ENCODE results near the gene HMGCL.
A peak's percentile ranks its signal among the peaks of the same experiment; 100 is the strongest.

HMGCL gene

DNA sequence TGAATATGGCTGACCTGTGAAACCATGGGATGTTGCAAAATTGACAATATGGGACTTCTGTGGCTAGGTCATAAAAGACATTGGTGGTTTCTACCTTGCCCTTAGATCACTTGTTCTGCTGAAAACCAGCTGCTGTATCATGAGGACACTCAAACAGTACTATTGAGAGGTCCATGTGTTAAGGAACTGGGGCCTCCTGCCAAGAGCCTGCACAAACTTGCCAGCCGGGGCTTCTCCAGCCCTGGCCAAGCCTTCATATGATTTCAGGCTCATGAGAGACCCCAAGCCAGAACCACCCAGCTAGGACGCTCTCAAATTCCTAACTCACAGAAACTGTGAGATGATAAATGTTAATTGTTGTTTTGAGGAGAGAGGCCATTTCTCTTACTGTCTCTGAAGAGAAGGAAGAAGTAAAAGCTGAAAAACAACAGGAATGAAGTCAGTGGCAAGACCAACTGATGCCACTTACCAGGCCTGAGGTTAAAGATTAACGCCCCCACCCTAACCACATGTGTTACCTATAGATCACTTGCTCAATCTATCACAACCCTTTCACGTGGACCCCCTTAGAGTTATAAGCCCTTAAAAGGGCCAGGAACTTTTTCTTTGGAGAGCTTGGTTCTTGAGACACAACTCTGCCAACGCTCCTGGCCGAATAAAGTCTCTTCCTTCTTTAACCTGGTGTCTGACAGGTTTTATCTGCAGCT, 50.9 kb downstream of the HMGCL start:
- no peak for DNase-seq (ENCODE audit: low read depth)

DNA sequence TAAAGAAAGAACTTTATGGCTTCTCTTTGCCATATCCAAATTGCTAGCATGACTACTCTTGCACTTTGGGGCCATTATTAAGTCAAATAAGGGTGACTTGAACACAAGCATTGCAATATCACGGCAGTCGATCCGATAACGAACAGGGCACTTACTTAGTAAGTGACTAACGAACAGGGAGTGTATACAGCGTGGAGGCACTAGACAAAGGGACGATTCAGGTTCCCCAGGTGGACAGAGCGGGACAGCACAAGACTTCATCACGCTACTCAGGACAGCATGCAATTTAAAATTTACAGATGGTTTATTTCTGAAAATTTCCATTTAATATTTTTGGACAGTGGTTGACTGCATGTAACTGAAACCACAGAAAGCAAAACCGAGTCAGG, 52.4 kb downstream of the HMGCL start:
- DNase-seq (ENCODE audit: low read depth) = no peak

DNA sequence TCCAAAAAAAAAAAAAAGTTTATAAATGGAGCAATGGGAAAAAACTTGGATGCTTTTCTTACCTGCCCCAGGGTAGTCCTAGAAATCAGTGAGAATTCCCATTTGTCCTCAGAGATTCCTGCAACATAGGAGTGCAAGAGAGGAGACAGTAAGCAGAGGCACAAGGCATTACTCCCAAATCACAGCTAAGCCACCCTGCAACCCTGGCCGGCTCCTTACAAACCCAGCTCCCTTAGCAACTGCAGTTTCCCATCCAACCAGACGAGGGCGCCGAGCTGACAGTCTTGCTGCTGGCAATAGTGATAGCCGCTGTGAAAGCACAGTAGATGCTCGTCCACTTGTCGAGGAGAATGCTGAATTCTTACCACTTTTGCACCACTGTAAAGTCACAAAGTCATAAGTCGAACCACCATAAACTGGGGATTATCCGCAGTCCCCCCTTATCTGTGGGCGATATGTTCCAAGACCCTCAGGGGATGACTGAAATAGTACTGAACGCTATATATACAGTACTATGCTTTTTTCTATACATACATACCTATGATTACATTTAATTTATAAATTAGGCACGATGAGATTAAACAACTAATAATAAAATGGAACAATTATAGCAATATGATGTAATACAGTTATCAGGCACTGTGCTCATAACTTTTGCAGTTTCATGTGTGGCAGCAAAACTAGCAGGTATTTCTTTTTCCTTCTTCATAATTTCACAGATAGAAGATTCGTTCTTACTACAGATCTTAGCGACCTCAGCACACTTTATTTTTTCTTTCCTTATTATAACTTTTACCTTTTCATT, 53.0 kb downstream of the HMGCL start:
- no peak for DNase-seq (ENCODE audit: low read depth)

DNA sequence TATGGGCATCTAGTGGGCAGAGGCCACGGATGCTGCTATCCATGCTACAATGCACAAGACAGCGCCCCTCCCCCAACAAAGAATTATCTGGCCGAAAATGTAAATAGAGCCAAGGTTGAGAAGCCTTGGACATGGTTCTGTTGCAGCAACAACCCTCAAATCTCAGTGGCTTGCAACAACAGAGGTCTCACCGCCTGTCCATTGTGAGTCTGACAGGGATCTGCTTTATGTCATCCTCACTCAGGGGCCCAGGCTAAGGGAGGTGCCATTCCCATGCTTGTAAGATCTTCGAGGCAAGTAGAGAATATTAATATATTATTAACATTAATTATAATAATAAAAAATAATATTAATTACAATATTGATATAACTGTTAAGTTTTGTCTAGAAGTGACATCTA, 56.5 kb downstream of the HMGCL start:
- DNase-seq (ENCODE audit: low read depth) = no peak

DNA sequence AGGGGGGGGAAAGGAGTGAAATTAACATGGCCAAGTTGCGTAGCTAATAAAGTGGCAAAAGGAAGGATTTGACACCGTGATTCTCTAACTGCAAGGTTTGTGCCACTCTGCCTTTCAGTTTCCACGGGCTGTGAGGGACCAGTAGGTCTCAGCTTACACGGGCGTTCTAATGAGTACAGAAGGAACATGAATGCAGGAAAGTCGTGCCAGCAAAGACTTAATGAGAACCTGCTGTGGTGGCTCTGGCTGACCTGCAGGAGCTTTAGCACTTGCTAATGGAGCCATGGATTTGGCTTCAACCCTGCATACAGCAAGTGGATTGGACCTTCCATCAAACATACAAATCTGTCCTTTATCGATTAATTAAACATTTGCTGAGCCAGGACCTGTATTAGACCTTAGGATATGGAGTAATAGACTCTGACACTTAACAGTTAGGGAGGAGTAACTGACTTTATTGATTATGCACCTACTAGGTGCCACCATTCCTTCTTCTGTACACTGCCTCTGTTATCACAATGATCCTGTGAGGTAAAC, 62.1 kb downstream of the HMGCL start:
- peak; percentile 12 for DNase-seq (ENCODE audit: low read depth)

DNA sequence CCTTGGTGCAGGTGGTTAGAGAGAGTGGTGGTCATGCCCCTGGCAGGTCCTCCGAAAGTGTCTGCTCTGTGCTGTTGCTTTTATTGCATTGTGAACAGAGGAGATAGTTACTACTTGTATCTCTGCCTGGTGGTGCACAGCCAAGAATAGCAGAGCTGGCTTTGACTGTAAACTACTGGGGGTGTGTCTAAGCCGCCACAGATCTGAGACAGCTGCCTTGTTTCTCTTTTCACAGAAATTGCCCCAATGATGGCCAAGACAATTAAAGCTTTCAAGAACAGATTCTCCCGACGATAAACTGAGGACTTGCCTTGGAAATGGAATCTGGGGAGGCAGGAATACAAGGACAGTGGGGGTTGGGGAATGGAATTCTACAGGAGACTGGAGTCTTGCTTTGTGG, 66.0 kb downstream of the HMGCL start:
- DNase-seq (ENCODE audit: low read depth) = no peak

DNA sequence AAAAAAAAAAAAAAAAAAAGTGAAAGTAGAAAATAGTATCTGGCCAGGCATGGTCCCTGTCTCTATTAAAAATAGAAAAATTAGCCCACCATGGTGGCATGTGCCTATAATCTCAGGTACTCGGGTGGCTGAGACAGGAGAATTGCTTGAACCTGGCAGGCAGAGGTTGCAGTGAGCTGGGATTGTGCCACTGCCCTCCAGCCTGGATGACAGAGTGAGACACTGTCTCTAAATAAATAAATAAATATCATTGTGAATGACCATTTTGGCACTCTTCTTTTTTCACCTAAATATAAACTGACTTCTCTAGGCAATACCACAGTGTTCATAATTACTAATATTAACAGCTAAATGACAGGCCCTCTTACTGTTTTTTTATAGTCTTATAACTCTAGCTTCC, 67.4 kb downstream of the HMGCL start:
- DNase-seq (ENCODE audit: low read depth) = no peak

DNA sequence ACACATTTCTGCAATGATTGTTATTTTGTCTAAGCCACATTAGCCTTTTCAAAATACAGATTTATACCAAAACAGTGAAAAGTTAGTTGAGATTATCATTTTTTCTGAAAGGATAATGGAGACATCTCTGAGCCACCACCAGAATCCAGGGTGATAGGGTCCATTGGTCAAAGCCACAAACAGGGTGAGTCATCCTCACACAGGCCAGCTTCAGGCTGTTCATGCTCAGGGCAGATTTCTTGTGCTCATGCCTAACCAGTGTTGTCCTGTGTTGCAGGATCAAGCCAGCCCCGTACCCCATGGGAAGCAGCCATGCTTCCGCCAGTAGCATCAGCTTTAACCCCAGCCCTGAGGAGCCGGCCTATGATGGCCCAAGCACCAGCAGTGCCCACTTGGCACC, 68.6 kb downstream of the HMGCL start:
- DNase-seq (ENCODE audit: low read depth) = peak; percentile 32

DNA sequence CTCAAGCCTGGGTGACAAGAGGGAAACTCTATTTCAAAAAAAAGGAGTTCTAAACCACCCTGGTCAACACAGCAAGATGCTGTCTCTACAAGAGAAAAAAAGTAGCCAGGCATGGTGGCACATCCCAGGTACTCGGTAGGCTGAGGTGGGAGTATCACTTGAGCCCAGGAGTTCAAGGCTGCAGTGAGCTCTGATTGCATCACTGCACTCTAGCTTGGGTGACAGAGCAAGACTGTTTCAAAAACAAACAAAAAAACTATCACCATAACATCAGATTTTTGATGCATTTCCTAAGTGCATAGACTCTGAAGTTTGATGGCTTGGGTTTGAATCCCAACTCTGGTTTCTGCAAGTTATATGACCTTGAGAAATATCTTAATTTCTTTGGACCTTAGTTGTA, 72.3 kb downstream of the HMGCL start:
- DNase-seq (ENCODE audit: low read depth) = no peak
